Astrocyte (in vitro differentiated cells and primary cell): ENCODE results near the gene PRKAG2. TPM values are rescaled to one million over a fixed set of nuclear protein-coding genes. Genes with fewer than 3 reads are reported as not detected.

Source experiments
- DNase-seq: peaks from one replicate; pipeline ENCODE4 v3.0.0-alpha.2; 2010; ENCODE audit warnings: low read depth
- FAIRE-seq: peaks from 2 replicates; lab custom pipeline; 2011; peaks lifted over from hg19 to GRCh38; lab: Jason Lieb, UNC
- H2AFZ ChIP-seq: 2 replicates; pipeline ENCODE4 v1.6.0; 2012; ENCODE audit warnings: low read depth, low read length, inconsistent platforms
- H3K27ac ChIP-seq: 2 replicates; pipeline ENCODE4 v1.5.1; 2011; ENCODE audit warnings: low read depth, low read length, inconsistent platforms
- H3K27me3 ChIP-seq: 2 replicates; pipeline ENCODE4 v1.6.0; 2011; ENCODE audit warnings: low read length, inconsistent platforms; ENCODE audit not compliant: insufficient read depth
- H3K36me3 ChIP-seq: 2 replicates; pipeline ENCODE4 v1.5.1; 2011; ENCODE audit warnings: low read length, inconsistent platforms; ENCODE audit not compliant: insufficient read depth
- H3K4me1 ChIP-seq: 2 replicates; pipeline ENCODE4 v1.5.1; 2011; ENCODE audit warnings: low read length, inconsistent platforms; ENCODE audit not compliant: insufficient read depth
- H3K4me2 ChIP-seq: 2 replicates; pipeline ENCODE4 v1.6.0; 2012; ENCODE audit warnings: low read length, inconsistent platforms
- H3K4me3 ChIP-seq: 2 replicates; pipeline ENCODE4 v1.5.1; 2011; ENCODE audit warnings: low read depth, mild to moderate bottlenecking, low read length, inconsistent platforms; ENCODE audit not compliant: insufficient read depth
- H3K79me2 ChIP-seq: 2 replicates; pipeline ENCODE4 v1.6.0; 2012; ENCODE audit warnings: mild to moderate bottlenecking, low read length, inconsistent platforms; ENCODE audit not compliant: insufficient read depth
- H3K9ac ChIP-seq: 2 replicates; pipeline ENCODE4 v1.6.0; 2012; ENCODE audit warnings: mild to moderate bottlenecking, low read length, inconsistent platforms
- H3K9me3 ChIP-seq: 2 replicates; pipeline ENCODE4 v1.5.1; 2012; ENCODE audit warnings: low read depth, mild to moderate bottlenecking, low read length, inconsistent platforms; ENCODE audit not compliant: insufficient read depth
- H4K20me1 ChIP-seq: 2 replicates; pipeline ENCODE4 v1.6.0; 2012; ENCODE audit warnings: low read length, inconsistent platforms; ENCODE audit not compliant: insufficient read depth
- H3K27ac Mint-ChIP-seq: one replicate; pipeline ENCODE4 v1.8.0; 2021; ENCODE audit warnings: mild to moderate bottlenecking, mixed read lengths; ENCODE audit not compliant: unreplicated experiment
- H3K27me3 Mint-ChIP-seq: one replicate; pipeline ENCODE4 v1.8.0; 2021; ENCODE audit warnings: low read depth, mixed read lengths; ENCODE audit not compliant: unreplicated experiment
- H3K36me3 Mint-ChIP-seq: one replicate; pipeline ENCODE4 v1.8.0; 2021; ENCODE audit warnings: low read depth, mixed read lengths; ENCODE audit not compliant: unreplicated experiment
- H3K4me1 Mint-ChIP-seq: one replicate; pipeline ENCODE4 v1.8.0; 2021; ENCODE audit warnings: low read depth, mixed read lengths; ENCODE audit not compliant: unreplicated experiment
- H3K4me3 Mint-ChIP-seq: one replicate; pipeline ENCODE4 v1.8.0; 2021; ENCODE audit warnings: mild to moderate bottlenecking, moderate library complexity, mixed read lengths; ENCODE audit not compliant: unreplicated experiment
- H3K9me3 Mint-ChIP-seq: one replicate; pipeline ENCODE4 v1.8.0; 2021; ENCODE audit warnings: mild to moderate bottlenecking, mixed read lengths; ENCODE audit not compliant: unreplicated experiment
- CTCF ChIP-seq: IDR thresholded peaks from 2 replicates; pipeline ENCODE4 v1.5.1; 2011; ENCODE audit warnings: low read depth, mild to moderate bottlenecking, inconsistent platforms, low read length, moderate library complexity; ENCODE audit not compliant: insufficient read depth
- EZH2 ChIP-seq: IDR thresholded peaks from 2 replicates; pipeline ENCODE4 v1.6.1; 2012; ENCODE audit warnings: mild to moderate bottlenecking, low read length, inconsistent platforms; ENCODE audit not compliant: insufficient read depth
- total RNA-seq: library from RNA; stranded (reverse); gene quantifications from 2 replicates; pipeline ENCODE4 v1.2.1, GENCODE V29; 2021

PRKAG2 gene
- total RNA-seq, 1 donor from 2014 or later: 40.7 TPM

DNA sequence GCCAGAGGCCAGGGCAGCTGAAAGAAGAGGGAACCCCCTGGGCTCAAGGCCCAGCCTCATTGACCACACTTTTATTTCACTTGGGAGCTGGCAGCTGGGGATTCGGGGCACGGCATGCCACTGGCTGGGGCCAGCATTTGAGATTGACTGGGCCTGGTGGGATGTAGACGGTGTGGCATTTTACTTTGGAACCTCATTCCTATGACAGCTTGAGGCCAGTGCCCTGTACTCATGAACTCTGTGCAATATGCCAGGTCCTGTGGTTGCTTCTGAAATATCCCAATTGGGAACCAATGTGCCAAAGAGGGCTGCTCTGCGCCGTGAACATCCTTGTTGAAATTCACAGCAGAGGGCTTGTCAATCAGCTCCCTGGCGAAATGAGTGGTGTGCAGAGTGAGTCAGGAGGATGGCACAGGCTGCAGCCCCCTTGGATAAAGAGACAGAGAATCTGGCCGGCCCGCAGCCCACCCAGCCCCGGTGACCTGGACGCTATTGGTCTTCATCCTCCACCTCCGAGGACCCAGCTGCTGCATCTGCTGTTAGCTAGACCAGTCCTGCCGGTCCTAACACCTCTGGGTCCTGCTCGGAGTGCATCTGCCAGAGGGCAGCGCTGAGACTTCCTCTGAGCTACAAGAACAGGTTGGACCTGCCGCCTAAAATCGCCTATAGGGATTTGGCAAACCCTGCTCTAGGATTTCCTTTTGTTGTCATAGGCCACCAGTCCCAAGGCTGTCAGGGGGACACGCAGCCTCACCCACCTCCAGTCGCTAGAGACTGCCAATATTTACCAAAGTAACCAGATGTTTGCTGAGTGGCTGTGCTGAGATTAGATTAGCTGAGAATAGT, 58.0 kb downstream of the PRKAG2 start:
- Mint-ChIP-seq H3K4me3 (no peak overlapping the region), H3K9me3 (peaks cover 2% of the 10 kb centered on the region), H3K36me3 (no peaks in the 10 kb centered on the region), H3K27ac (no peak overlapping the region), H3K27me3 (peaks cover 74% of the 10 kb centered on the region), H3K4me1 (peaks cover 2% of the 10 kb centered on the region)
- TF ChIP-seq EZH2: no peak
- no peak for TF ChIP-seq CTCF
- Histone ChIP-seq H3K4me2 (no peak overlapping the region), H2AFZ (no peak overlapping the region), H3K4me3 (no peak overlapping the region), H4K20me1 (no peaks in the 10 kb centered on the region), H3K36me3 (no peaks in the 10 kb centered on the region), H3K27me3 (peaks cover 15% of the 10 kb centered on the region), H3K9ac (no peak overlapping the region), H3K4me1 (peaks cover 9% of the 10 kb centered on the region), H3K9me3 (no peaks in the 10 kb centered on the region), H3K27ac (no peak overlapping the region), H3K79me2 (no peaks in the 10 kb centered on the region)
- no peak for DNase-seq
- no peak for FAIRE-seq

DNA sequence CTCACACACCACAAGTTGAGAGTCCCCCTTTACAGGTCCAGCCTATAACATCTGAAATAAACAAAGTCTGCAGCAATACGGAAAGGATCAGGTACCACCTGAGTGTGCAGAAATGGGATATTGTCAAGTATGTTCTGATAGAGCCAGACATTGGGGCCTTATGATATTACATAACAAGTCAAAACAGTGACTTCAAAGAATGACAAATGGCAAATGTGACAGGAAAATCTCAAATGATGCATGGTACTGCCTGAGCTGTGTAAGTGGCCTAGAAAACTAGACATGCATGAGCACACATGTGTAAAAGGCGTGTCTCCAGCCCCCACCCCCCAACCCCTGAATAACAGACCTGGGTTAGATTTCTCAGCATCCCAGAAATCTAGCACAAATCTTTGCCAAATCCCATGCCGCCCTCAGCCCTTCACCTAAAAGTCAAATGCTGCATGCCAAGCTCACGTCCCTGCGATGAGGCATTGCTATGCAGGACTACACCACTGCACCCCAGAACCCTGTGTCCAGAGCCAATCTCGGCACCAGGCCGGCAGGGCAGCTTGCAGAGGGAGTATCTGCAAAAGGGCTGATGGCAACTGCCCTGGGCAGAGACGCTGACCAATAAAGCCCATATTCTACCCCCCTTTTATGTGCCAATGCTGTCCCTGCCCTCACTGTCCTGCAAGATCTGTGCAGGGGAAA, 58.8 kb downstream of the PRKAG2 start:
- H3K9ac ChIP-seq: no peak overlapping the region
- no peaks in the 10 kb centered on the region for H3K79me2 ChIP-seq
- H3K4me3 ChIP-seq: no peak overlapping the region
- no peaks in the 10 kb centered on the region for H3K36me3 ChIP-seq
- no peak overlapping the region for H3K27ac ChIP-seq
- no peak overlapping the region for H3K27ac Mint-ChIP-seq
- H3K4me3 Mint-ChIP-seq: no peak overlapping the region
- H3K36me3 Mint-ChIP-seq: no peaks in the 10 kb centered on the region
- TF ChIP-seq EZH2 (no peak), CTCF (no peak)
- H3K4me1 ChIP-seq: peaks cover 13% of the 10 kb centered on the region
- peaks cover 78% of the 10 kb centered on the region for H3K27me3 Mint-ChIP-seq
- FAIRE-seq: no peak
- H2AFZ ChIP-seq: no peak overlapping the region
- H4K20me1 ChIP-seq: no peaks in the 10 kb centered on the region
- H3K27me3 ChIP-seq: peaks cover 9% of the 10 kb centered on the region
- H3K9me3 ChIP-seq: no peaks in the 10 kb centered on the region
- no peak for DNase-seq
- H3K9me3 Mint-ChIP-seq: peaks cover 2% of the 10 kb centered on the region
- peaks cover 7% of the 10 kb centered on the region for H3K4me1 Mint-ChIP-seq
- H3K4me2 ChIP-seq: no peak overlapping the region

DNA sequence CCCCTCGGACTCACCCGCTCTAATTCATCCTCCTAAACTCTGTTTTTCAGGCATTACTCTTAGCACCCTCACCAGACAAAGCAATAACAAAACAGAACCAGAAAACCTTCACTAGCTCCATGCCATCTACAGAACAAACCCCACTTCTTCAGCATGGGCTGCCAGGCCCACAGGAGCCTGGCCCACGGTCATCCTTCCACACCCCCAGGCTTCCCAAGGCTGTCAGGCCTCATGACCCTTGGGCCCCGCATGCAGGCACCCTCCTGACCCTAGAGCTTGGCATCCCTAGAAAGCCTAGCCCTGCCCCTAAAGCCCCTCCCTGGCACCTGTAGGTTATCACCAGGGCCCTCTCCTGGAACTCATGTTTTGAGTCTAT, 59.6 kb downstream of the PRKAG2 start:
- no peak overlapping the region for H3K9ac ChIP-seq
- H3K4me2 ChIP-seq: no peak overlapping the region
- DNase-seq (no peak), FAIRE-seq (no peak)
- peaks cover 7% of the 10 kb centered on the region for H3K4me1 Mint-ChIP-seq
- no peaks in the 10 kb centered on the region for H4K20me1 ChIP-seq
- no peaks in the 10 kb centered on the region for H3K9me3 ChIP-seq
- no peak overlapping the region for H3K27ac ChIP-seq
- no peak overlapping the region for H2AFZ ChIP-seq
- H3K4me3 ChIP-seq: no peak overlapping the region
- peaks cover 9% of the 10 kb centered on the region for H3K27me3 ChIP-seq
- H3K4me1 ChIP-seq: peaks cover 13% of the 10 kb centered on the region
- no peaks in the 10 kb centered on the region for H3K79me2 ChIP-seq
- no peaks in the 10 kb centered on the region for H3K36me3 Mint-ChIP-seq
- H3K9me3 Mint-ChIP-seq: peaks cover 2% of the 10 kb centered on the region
- no peak overlapping the region for H3K27ac Mint-ChIP-seq
- TF ChIP-seq CTCF (no peak), EZH2 (no peak)
- no peaks in the 10 kb centered on the region for H3K36me3 ChIP-seq
- no peak overlapping the region for H3K4me3 Mint-ChIP-seq
- H3K27me3 Mint-ChIP-seq: peaks cover 83% of the 10 kb centered on the region
